ENCODE data around the gene RING1. TPM values are rescaled to one million over a fixed set of nuclear protein-coding genes. Genes with fewer than 3 reads are reported as not detected.

RING1 gene
- total RNA-seq (2022; extraction: Qiagen RNA extraction; ENCODE audit: low read depth): 19.3 to 26.3 TPM (median 23.1 TPM) in 5 replicates

DNA sequence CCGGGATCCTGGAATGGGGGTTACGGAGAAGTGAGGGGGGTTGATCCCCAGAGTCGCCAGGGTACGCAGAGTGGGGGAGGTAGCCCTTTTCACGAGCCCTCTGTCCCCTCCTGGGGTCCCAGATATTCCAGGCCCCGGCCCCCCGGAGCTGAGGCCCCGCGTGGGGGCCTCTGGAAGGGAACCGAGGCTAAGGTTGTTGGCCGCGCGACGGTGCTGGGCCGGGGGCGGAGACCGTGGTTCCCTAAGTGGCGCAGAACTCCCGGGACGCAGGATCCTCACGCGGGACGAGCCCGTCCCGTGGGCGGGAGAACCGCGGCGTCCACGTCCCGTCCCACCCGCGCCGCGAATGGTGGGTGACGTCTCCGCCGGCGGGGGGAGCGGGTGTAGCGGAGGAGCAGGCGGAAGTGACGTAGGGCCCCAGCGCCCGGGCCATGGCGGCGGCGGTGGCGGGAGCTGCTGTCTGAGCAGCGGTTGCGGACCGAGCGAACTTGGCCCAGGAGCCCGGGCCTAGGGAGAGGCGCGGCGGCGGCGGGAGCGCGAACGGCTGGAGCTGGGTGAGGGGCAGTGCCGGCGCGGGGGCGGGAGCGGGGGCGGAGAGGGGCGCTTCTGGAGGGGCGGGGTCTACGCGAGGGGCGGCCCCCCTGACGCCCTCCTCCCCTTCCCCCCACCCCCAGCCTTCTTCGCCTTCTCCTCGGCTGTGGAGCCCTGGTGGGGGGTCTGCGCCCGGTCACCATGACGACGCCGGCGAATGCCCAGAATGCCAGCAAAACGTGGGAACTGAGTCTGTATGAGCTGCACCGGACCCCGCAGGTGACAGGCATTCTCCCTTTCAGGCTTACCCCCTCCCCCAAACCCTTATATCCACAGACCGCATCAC is at the start of gene RING1:
Gene RING1 (plus strand): TSS at position 410 of the 877 bp plus-strand sequence. CDS start 323 bp downstream, at position 733.

DNA sequence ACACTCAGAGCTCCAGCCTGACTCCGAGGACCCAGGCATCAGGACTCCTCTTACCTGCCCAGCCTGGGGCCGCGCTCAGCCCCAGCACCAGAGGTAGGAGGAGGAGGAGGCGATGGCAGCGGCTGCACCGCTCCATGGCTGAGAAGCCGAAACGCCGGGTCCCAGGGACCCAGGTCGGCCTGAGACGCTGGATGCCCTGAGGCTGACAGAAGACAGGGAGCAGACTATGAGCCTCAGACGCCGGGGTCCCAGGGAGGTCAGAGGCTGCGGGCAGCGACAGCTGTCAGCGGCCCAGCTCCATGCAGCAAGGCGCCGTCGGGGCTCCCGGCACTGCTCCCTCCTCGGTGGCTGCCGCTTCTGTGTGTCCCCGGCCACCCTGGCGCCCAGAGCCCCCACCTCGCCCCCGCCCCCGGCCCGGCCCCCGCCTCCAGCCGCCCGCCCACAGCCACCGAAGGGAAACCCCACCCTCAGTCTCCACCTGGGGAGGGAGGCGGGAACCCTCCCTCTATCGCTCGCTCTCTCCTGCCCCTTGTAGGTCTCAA is 16.1 kb upstream of the RING1 start, which contains the start of gene COL11A2:
Gene COL11A2 (minus strand): TSS at position 363 of the 542 bp plus-strand sequence. CDS start 227 bp downstream, at position 136.

DNA sequence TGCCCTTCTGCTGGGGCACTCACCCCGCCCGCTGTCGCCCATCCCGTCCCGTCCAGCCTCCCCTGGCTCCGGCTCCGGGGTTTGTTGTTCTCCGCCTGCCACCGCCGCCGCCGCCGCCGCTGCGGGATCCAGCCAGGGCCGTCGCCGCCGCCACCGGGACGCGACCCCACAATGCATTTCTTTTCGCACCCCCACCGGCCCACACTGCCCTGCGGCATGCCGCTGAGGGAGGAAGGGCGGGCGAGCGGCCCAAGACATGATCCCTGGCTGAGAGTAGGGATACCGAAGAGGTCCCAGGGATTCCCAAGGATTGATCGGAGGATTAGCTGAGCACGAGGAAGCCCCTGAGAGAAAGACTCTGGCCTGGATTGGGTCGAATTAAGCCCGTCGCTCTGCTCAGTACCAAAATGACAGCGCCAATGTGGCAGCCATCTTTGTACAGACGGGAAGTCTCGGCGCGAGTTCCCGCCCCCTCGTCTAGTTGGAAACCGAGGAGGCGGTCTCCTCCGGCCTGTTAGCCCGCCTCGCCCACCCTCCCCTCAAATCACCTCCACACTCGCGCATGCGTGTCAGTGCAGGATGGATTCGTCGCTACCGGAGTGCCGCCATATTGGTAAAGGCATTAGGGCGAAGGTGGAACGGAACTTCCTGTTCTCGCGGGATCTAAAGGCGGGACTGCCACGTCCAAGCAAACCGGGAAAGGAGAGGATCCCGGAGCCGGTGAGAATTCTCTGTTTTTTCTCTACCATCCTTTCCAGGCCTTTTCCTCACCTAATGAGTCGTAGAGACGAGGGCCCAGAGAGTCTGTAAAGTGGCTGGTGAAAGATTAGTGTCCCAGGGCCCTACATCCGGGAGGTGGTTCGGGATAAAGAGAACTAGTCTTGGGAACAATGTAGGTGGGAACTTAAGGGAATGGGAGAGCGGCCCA is 7.8 kb upstream of the RING1 start, which contains the start of the genes RXRB and SLC39A7:
Gene RXRB (minus strand): TSS at position 447 of the 928 bp plus-strand sequence. CDS start 189 bp downstream, at position 258.
Gene SLC39A7 (plus strand): TSS at position 649 of the 928 bp plus-strand sequence. CDS start 379 bp downstream, outside the sequence.

DNA sequence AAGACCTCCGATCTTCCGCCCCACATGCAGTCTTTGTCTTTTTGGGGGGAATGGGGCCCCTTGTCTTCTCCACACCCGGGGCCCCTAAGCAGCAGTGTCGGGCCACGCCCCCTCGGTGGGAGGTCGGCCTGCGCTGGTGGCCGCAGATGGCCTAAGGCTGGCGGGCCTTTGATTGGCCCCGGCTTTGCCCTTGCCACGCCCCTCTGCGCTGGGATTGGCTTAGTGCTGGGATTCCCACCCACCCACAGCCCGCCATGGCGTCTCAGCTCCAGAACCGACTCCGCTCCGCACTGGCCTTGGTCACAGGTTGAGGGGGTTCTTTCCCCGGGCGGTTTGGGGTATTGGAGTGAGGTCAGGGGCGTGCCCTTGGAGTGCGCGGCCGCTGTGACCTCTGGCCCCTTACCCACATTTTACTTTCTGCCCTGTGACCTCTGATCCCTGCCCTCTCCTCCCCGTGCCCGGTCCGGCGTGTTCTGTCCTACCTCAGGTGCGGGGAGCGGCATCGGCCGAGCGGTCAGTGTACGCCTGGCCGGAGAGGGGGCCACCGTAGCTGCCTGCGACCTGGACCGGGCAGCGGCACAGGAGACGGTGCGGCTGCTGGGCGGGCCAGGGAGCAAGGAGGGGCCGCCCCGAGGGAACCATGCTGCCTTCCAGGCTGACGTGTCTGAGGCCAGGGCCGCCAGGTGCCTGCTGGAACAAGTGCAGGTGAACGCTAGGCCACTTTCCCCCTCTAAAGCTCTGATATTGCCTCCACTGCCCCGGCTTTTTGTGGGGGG is 3.7 kb upstream of the RING1 start, which contains the start of gene HSD17B8:
Gene HSD17B8 (plus strand): TSS at position 241 of the 776 bp plus-strand sequence. CDS start 14 bp downstream, at position 255.

Other genes with a start within 250 kb of the RING1 start
- 110 to 139 TPM (median 125 TPM) in 5 replicates for gene BRD2, start 239.9 kb upstream of the RING1 start, total RNA-seq (2022; extraction: Qiagen RNA extraction; ENCODE audit: low read depth)
- gene HLA-DOA, start 198.9 kb upstream of the RING1 start, total RNA-seq (2022; extraction: Qiagen RNA extraction; ENCODE audit: low read depth): 0.03 to 0.14 TPM in 2 of 5 replicates, not detected in the others
- gene HLA-DPA1, start 134.9 kb upstream of the RING1 start, total RNA-seq (2022; extraction: Qiagen RNA extraction; ENCODE audit: low read depth): not detected in 5 replicates
- not detected in 5 replicates for gene HLA-DPB1, start 132.5 kb upstream of the RING1 start, total RNA-seq (2022; extraction: Qiagen RNA extraction; ENCODE audit: low read depth)
- gene COL11A2, start 16.0 kb upstream of the RING1 start, total RNA-seq (2022; extraction: Qiagen RNA extraction; ENCODE audit: low read depth): 0.45 to 0.93 TPM (median 0.71 TPM) in 5 replicates
- gene RXRB, start 7.8 kb upstream of the RING1 start, total RNA-seq (2022; extraction: Qiagen RNA extraction; ENCODE audit: low read depth): 14.0 to 20.0 TPM (median 19.7 TPM) in 5 replicates
- gene SLC39A7, start 7.6 kb upstream of the RING1 start, total RNA-seq (2022; extraction: Qiagen RNA extraction; ENCODE audit: low read depth): 103 to 113 TPM (median 109 TPM) in 5 replicates
- gene HSD17B8, start 3.8 kb upstream of the RING1 start, total RNA-seq (2022; extraction: Qiagen RNA extraction; ENCODE audit: low read depth): 12.3 to 16.6 TPM (median 15.5 TPM) in 5 replicates
- 15.1 to 17.6 TPM (median 15.5 TPM) in 5 replicates for gene VPS52, start 63.4 kb downstream of the RING1 start, total RNA-seq (2022; extraction: Qiagen RNA extraction; ENCODE audit: low read depth)
- 2,539 to 2,848 TPM (median 2,622 TPM) in 5 replicates for gene RPS18, start 63.6 kb downstream of the RING1 start, total RNA-seq (2022; extraction: Qiagen RNA extraction; ENCODE audit: low read depth)
- gene B3GALT4, start 68.6 kb downstream of the RING1 start, total RNA-seq (2022; extraction: Qiagen RNA extraction; ENCODE audit: low read depth): 0.38 to 0.91 TPM (median 0.81 TPM) in 5 replicates
- gene WDR46, start 80.7 kb downstream of the RING1 start, total RNA-seq (2022; extraction: Qiagen RNA extraction; ENCODE audit: low read depth): 50.1 to 58.6 TPM (median 53.8 TPM) in 5 replicates
- gene PFDN6, start 81.1 kb downstream of the RING1 start, total RNA-seq (2022; extraction: Qiagen RNA extraction; ENCODE audit: low read depth): 99.4 to 123 TPM (median 103 TPM) in 5 replicates
- gene RGL2, start 90.4 kb downstream of the RING1 start, total RNA-seq (2022; extraction: Qiagen RNA extraction; ENCODE audit: low read depth): 10.8 to 16.6 TPM (median 13.9 TPM) in 5 replicates
- gene TAPBP, start 105.6 kb downstream of the RING1 start, total RNA-seq (2022; extraction: Qiagen RNA extraction; ENCODE audit: low read depth): 35.4 to 40.0 TPM (median 38.7 TPM) in 5 replicates
- gene ZBTB22, start 109.2 kb downstream of the RING1 start, total RNA-seq (2022; extraction: Qiagen RNA extraction; ENCODE audit: low read depth): 2.5 to 3.6 TPM (median 3.2 TPM) in 5 replicates
- gene DAXX, start 114.5 kb downstream of the RING1 start, total RNA-seq (2022; extraction: Qiagen RNA extraction; ENCODE audit: low read depth): 35.4 to 36.9 TPM (median 35.9 TPM) in 5 replicates
- gene KIFC1, start 183.3 kb downstream of the RING1 start, total RNA-seq (2022; extraction: Qiagen RNA extraction; ENCODE audit: low read depth): 37.6 to 44.2 TPM (median 39.0 TPM) in 5 replicates
- gene PHF1, start 202.5 kb downstream of the RING1 start, total RNA-seq (2022; extraction: Qiagen RNA extraction; ENCODE audit: low read depth): 12.5 to 19.8 TPM (median 15.7 TPM) in 5 replicates
- 180 to 224 TPM (median 198 TPM) in 5 replicates for gene CUTA, start 209.6 kb downstream of the RING1 start, total RNA-seq (2022; extraction: Qiagen RNA extraction; ENCODE audit: low read depth)
- gene SYNGAP1, start 211.6 kb downstream of the RING1 start, total RNA-seq (2022; extraction: Qiagen RNA extraction; ENCODE audit: low read depth): 3.6 to 4.7 TPM (median 3.9 TPM) in 5 replicates
- 9.9 to 12.4 TPM (median 11.5 TPM) in 5 replicates for gene ZBTB9, start 246.1 kb downstream of the RING1 start, total RNA-seq (2022; extraction: Qiagen RNA extraction; ENCODE audit: low read depth)

Measured in A549 treated with GW870086 at 1 μM for 4 hours (cell line).